ENCODE measurements around the gene SARM1.
"Not testable (repeated sequence)": the region's sequence is repeated elsewhere in the genome, so short reads cannot be mapped to it uniquely, and the experiment has no call there.

The SARM1 gene

DNA sequence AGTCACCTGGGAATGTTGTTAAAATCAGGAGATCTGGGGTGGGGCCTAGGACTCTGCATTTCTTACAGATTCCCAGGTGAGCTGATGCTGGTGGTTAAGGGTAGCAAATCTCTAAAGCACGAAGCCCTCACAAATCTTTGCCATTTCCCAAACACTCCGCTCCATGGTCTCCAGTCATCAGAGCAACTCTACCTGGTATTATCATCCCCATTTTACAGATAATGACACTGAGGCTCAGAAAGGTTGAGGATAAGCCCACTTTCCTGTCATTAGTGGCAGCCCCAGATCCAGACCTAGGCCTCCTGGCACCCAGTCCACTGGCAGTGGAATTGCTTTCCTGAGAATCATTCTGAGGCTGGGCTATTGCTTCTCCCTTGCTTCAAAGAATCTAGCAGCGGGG is 25.8 kb downstream of the SARM1 start:
- DNase-seq: no peak

DNA sequence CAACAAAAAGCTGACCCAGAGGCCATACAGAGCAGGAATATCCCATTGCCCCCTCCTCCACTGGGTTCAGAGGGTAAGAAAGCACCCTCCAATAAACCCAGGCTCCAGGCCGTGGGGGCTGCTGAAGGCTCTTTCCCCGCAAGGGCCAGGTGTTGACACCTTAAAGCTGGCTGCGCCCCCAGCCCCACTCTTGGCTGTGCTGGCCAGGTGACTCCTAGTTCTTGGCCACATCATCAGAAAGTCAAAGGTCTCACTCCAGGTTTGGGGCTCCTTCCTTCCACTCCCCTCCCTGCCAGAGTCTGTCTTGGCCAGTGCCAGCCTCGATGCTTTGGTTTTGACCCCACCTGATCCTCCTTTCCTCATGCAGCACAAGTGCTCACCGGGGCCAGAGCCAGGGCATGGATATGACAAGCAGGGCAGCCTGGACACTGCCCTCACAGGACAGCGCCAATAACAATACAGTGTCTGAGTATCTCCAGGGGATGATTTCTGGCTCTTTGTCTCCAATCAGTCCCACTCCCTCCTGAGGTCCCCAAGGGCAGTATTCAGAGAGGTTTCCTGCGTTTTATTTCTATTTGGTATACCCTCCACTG is 26.3 kb downstream of the SARM1 start:
- DNase-seq: no peak

DNA sequence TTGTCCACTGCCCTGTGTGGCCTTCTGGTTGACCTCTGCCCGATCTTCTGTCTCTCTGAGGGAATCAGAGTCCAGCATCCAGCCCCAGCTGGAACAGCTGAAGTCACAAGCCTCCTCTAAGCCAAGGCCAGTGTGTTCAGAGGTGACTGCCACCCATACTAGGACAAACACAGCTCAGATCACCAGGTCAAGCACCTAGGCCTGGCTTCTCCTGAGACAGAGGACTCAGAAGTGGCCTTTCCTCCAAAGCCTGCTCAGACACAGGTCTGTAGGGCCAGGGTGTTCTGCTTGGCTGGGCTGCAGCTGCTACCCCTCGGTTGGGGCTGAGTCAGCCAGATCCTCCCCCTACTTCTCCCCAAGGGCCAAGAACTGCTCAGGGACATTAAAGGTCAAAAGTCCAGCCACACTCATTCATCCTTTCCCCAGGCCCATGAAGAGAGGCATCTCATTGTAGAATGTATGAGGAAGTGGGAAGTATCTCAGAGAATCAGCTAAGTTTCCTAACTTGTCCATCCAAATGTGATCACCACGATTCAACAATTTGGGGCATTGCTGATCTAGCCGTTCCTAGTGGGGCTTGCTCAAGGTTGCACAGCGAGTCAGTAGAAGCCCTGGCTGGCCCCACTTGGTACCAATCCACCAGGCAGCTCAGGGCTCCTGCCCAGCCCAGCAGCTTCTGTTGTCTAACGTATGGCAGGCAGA is 26.9 kb downstream of the SARM1 start:
- DNase-seq: no peak

DNA sequence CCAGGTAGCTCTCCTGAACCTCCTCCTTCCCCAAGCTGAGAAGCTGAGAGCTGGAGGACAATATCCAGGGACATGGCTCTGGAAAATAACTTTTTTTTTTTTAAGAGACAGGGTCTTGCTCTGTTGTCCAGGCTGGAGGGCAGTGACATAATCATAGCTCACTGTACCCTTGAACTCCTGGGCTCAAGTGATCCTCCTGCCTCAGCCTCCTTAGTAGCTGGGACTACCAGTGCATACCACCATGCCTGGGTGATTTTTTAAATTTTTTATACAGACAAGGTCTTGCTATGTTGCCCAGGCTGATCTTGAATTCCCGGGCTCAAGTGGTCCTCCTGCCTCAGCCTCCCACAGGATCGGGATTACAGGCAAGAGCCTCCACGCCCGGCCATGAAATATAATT is 28.3 kb downstream of the SARM1 start:
- DNase-seq: no peak

DNA sequence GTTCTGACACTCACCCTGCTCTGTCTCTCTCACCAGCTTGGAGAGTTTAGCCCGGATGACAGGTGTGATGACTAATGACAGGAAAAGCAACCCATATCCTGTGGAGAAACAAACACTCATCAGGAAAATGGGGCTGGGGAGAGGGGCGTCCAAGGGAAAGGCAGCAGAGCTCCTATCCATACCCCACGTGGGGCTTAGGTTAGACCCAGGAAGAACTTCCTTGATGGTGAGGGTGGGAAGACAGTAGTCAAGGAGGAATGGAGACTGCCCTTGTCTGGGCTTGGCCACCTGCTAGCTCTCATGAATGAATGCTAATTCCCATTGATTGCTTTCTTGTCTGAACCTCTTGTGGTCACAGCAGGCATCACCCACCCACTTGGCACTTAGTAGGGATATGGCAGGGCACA is 30.7 kb downstream of the SARM1 start:
- no peak for DNase-seq

DNA sequence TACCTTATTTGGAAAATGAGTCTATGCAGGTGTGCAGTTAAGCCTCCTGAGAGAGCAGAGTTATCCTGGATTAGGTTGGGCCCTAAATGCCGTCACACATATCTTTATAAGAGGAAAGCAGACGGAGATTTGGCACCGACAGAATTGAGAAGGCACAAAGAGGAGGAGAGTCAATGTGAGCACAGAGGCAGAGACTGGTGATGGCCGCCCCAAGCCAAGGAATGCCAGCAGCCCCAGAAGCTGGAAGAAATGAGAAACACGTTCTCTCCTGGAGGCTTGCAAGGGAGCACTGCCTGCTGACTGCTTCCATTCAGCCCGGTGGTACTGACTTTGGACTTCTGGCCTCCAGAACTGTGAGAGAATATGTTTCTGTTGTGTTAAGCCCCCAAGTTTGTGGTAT is 31.4 kb downstream of the SARM1 start:
- no peak for DNase-seq

DNA sequence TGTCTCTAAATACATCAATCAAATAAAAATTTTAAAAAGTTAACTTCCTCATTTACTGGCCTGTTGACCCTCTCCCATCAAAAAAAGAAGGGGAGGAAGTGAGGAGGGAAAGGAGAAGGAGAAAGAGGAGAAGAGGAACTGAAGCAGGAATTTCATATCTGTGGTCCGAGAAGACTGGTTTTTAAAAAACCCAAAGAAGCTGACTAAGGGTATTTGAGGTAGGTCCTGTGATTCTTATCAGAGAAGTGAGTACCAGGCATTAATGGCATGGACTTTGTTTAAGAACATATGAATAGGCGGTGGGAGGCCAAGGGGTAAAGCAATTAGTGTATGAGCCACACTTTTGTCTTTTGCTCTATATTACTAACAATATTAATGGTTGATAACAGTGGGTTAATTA is 32.5 kb downstream of the SARM1 start:
- DNase-seq: no peak

DNA sequence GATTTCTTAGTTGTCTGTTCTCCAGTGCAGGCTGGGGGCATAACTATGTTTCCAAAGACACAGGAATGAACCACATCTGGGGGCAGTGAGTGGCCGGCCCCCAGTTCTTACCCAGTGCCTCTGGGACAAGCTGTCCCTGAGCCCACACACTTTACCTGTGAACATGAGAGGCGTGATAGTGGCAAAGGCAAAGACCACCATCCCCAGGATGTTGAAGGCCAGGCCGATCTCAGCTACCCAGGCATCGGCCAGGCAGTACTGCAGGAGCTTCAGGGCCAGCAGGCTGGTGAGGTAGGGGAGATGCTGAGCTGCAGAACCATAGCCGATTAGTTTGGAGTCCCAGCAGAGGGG is 32.9 kb downstream of the SARM1 start:
- no peak for DNase-seq

DNA sequence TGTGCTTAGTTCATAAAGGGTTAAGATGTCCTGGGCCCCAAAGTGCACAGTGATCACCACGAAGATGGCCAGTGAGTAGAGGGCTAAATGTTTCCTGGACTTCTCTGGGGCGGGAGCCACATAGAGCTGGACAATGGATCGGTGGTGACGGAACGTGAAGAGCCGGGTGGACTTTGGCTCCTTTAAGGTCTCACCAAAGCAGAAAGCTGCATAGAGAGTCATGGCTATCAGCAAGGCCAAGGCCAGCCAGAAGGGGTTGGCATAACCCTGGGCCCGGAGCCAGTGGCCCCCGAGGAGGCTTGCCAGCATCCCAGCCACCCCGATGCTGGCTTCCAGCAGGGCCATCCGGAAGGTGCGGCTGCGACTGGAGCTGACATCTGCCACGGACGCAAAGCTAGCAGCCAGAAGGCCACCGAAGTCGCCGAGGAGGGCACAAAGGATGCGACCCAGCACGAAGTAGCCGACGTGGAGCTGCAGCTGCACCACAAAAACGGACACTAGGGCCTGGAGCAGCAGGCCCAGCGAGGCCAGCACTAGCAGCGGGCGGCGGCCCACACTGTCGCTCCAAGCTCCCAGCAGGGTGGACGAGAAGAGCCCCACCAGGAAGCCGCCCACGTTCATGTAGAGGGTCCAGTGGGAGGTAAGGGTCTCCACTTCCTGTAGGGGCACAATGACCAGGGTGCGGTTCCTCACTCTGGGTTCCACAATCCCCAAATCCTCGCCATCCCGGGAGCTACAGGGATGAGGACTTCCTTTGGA is 33.5 kb downstream of the SARM1 start:
- no peak for DNase-seq

DNA sequence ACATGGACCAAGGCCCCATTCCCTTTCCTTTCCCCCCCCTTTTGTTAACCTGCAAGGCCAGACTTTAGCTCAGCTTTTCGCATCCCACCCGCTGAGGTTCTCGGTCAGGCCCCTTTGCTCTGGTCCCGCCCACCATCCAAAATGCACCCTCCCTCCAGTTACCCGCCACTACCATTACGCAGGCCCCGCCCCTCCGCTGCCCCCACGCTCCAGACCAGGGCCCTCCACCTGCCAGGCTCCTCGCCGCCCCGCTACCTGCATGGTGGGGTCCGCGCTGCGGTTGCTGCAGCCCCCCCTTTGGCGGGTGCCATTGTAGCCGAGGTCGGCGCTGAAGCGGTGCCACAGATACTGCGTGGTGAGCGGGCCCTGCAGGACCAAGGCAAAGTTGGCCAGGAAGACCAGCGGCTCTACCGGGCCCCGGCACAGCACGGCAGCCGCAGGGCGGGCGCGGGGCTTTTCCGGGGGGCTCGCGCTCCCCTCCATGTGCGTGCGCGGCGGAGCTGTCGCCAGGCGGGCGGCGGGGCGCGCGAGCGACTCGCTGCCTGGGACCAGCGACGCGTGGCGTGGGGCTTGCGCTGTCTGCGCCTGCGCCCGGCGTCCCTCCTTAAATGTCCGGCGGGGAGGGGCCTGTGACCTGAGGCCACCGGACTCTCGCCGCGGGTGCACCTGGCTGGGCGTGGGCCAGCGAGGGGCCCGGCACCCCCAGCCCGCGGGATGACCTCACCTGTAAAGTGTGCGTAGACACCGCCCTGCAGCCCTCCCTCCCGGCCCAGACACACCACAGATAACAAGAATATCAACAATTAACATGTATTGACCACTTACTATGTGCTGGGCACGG is 34.4 kb downstream of the SARM1 start, which contains the start of gene SLC46A1:
Gene SLC46A1, minus strand, starts transcription at position 581 of the 841 bp plus-strand sequence. Its CDS starts 98 bp downstream, at position 483.
- peak; percentile 6 for DNase-seq

DNA sequence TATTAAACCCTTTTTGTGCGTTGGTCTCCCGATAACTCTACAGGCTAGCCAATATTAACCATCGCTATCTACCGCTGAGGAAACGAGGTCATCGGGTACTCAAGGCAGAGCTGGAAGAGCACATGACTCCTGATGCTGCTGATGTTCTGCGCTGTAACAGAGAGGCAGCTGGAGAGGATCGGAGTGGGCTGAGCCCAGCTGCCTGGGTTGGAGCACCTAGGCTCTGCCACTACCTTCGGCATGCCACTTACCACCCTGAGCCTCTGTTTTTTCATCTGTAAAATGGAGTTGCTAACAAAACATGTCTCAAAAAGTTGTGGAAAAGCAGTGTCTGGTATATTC is 35.0 kb downstream of the SARM1 start:
- peak; percentile 34 for DNase-seq

DNA sequence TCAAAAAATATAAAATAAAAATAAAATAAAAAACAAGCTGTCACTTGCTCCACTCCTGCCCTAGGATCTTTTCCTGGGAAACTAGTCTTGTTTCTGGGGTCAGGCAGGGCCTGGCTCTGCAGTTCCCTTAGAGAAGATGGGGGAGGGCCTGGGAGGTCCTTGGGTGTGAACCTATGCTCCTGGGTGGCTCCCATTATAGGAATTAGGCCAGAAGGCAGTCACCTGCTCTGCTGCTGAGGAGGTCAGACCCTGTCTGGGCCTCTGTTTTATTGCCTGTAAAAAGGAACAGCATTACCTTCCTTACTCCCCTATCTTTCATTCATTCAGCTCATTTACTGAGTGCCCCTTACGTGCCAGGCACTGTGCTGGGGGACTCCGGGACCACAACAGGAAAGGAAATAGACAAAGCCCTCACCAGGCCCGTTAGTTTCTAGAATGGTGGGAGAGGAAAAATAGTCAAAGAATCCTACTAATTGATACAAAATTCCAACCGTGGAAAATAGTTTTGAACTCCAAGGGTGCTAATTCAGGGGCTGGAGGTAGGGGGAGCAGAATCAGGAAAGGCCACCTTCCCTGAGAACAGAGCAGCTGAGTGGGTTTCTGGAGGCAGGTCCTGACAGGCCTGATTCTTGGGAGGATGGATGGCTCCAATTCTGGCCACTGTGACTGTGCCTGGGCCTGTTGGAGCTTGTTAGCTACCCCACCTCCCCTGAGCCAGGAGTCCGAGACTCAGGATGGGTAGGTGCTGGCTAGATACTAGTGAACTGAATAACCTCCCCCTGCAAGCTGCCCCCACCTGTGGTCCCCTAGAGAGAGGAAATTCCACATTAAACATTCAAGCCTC is 35.9 kb downstream of the SARM1 start:
- DNase-seq: no peak

DNA sequence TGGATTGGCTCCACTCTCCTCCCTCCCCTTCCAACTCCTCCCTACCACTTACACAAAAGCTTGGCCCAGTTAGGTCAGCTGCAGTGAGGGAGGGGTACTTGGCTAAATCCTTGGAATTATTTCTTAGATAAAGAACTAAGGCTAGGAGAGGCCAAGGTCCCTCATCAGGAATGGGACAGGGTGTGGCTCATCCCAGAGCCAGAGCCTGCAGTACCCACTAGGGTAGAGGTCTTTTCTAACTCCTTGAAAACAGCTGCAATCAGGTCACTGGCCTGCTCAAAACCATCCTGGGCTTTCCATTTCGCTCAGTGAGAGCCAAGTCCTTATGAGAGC is 36.4 kb downstream of the SARM1 start:
- no peak for DNase-seq

DNA sequence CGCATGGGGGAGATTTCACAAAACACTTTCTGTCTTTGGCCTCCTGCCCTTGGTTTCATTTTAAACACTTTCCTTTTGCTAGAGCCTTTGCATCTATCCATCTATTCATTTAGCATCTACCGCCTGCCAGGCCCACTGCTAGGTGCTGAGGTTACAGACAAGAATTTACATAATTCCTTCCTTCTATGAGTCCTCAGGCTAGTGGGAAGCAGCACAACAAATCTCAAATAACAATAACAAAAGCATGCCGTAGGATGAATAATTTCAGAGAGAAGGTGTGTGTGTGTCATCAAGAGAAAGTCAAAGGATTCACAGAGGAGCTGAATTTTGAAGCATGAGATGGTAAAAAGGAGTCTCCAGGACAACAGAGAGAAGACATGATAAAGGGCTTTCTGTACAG is 40.6 kb downstream of the SARM1 start:
- DNase-seq: no peak

DNA sequence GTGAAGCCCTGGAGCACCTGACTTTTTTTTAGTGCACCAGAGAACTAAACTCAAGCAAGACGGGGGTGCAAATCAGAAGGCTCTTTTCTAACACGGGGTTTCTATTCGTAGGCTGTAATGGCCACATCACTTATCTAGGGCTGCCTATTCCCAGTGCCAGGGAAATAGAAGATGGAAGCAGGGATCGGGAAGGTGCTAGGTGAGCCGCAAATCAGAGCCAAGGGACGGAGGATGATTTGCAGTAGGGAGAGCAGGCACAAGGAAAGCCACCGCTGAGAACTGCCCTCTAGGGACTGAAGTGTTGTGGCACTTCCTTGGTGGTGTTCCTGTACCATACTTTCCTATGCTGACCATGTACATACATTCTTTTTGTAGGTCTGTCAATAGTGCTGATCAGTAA is 42.3 kb downstream of the SARM1 start:
- DNase-seq: no peak

DNA sequence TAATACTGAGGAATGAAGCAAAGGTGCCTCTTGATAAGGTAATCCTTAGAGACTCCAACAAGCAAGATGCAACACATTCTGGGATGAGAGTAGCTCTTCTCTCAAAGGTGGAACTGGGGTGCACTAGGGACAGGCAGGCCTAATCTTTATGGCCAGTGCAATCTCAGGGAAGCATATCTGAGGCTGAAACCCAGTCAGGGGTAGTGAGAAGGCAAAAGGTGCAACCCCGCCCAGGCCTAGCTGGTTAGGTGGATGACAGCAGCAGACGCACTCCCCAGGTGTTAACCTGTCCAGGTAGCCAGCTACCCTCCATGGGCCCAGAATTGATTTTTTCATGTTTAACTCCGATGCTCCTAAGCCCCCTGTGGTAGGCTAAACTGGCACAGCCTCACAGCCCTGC is 44.4 kb downstream of the SARM1 start:
- DNase-seq: no peak

DNA sequence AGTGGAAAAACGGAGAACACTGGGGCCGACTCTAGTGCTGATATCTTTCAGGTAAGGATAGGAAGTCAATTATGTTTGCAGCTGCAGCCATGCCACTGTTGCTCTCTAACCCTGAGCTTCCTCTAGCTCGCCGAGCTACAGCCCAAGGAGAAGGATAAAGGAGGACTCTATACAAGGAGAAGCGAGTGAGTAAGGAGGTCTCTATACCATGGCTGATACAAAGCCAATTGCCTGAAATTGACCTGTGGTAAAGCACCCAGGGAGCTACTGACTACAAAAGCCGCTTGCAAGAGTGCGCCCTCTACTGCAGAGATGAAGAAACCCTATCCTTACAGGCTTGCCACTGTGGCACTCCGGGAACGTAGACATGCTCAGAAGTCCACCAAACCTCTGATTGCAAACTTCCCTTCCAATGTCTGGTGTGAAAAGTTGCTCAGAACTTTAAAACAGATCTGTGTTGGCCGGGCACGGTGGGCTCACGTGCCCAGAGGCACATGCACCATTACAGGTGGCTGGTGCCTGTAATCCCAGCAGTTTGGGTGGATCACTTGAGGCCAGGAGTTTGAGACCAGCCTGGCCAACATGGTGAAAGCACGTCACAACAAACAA is 45.3 kb downstream of the SARM1 start:
- peak; percentile 33 for DNase-seq

DNA sequence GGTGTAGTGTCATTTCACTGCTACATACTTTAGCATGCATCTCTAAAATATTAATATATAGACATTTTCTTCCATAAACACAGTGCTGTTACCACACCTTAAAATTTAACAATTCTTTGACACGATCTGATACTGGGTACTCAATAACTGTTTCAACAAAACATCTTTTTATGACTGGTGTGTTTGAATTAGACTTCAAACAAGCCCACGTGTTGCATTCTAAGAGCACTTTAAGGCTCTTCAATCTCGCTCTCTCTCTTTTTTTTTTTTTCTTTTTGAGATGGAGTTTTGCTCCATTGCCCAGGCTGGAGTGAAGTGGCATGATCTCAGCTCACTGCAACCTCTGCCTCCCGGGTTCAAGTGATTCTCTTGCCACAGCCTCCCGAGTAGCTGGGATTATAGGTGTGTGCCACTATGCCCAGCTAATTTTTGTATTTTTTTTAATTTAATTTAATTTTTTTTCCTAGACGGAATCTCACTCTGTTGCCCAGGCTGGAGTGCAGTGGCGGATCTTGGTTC is 50.4 kb downstream of the SARM1 start:
- DNase-seq: peak; percentile 65

DNA sequence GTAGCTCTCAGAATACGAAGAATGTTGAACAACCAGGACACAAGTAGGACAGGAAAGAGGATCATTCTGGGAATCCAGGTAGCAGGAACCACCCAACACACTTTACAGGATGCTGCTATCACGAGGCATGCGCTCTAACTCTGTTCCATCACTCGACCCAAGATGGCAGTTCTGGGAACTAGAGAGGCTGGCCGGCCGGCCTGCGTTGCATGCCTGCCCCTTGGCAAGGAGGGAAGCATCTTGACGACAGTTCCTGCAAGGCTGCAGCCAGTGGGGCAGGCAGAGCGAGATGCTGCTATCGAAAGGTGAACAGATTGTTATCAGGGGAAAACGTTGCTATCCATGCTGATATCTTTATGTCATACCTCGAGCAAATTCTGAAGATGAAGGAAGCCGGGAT is 53.7 kb downstream of the SARM1 start:
- no peak for DNase-seq

DNA sequence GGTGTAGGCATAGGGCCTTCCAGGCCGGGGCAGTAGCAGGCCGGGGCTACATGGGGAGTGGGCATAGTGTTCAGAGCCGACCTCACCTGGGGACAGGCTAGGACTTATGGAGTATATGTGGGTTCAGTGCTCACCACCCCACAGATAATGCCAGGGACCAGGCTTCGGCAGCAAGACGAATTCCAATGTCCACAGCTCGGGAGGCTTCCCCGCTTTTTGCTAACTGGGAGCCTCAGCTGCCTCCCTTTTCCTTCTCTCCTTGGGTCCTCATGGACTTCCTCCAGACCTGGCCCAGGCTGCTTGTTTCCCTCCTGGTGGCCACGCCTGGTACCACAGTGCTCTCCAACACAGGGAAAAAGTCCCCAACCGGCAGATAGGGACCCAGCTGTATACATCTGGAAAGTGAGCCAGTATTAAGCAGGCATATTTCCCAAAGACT is 54.6 kb downstream of the SARM1 start:
- no peak for DNase-seq

DNA sequence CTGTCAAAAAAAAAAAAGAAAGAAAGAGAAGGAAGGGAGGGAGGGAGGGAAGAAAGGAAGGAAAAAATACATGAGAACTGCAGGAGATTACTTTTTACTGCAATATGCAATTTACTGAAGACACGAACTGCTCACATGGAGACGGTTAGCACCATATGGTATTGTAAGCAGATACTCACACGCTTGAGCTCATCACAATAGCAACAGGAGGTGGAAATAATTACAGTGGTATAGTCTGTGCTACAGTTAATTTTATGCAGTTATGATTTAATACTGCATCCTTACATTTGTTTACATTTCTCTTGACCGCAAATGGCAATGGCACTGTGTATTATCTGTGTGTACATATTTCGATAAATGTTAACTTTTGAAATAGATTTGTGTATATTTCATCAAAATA is 55.9 kb downstream of the SARM1 start:
- DNase-seq: no peak

DNA sequence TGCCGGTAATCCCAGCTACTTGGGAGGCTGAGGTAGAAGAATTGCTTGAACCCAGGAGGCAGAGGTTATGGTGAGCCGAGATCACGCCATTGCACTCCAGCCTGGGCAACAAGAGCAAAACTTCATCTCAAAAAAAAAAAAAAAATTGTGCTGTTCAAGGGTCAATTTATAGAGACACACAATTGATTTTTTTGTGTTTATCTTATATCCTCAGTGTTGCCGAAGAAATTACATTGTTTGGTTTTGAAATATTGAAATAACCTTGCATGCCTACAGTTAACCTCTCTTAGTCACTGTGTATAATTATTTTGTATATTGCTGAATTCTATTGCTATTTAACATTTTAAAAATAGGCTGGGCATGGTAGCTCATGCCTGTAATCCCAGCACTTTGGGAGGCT is 56.5 kb downstream of the SARM1 start:
- DNase-seq: not testable (repeated sequence)

Measured in NCI-H187 treated with DMSO at 0.1 percent for 48 hours (cell line).